Kidney glomerular epithelial cell (primary cell): Measurements from ENCODE around the gene MTMR2.
A peak's percentile ranks its signal among the peaks of the same experiment; 100 is the strongest.
"Not testable (repeated sequence)": the region's sequence is repeated elsewhere in the genome, so short reads cannot be mapped to it uniquely, and the experiment has no call there.

Experiments used
- DNase-seq: peaks from one replicate; lab custom pipeline; 2025; lab: John Stamatoyannopoulos, UW

Gene MTMR2

DNA sequence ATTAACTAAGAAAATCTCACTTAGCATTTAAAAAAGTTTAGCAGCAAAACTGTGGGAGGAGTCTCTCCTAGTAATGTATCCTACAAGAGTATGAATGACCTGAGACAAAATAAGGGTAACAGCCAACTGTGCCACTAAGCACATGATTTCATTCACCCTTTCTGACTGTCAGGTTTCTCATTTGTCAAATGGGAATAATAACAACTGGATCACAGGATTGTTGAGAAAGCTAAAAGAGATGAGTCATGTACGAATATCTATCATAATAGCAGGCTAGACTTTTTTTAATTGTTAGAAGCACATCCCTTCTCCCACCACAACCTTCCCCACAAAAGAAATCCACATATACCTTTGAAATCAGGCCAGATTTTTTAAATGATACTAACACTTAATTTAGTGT, 39.5 kb downstream of the MTMR2 start:
- peak; percentile 76 for DNase-seq

DNA sequence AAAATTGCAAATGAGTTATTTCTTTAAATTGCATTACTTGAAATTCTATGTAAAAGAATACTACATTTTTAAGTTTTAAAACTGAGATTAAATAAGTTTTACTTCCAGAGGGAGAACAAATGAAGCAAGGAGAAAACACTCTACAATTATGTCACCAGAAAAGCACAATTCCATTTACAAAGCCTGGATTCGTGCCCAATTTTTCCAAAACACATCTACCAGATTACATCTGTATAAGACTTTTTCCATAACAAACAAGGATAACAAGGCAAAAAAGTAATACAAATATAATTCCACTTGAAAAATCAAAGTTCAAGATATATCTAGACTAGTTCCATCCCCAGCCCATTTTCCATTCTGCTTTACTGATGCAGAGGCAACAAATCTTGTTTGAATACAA, 40.5 kb downstream of the MTMR2 start:
- no peak for DNase-seq

DNA sequence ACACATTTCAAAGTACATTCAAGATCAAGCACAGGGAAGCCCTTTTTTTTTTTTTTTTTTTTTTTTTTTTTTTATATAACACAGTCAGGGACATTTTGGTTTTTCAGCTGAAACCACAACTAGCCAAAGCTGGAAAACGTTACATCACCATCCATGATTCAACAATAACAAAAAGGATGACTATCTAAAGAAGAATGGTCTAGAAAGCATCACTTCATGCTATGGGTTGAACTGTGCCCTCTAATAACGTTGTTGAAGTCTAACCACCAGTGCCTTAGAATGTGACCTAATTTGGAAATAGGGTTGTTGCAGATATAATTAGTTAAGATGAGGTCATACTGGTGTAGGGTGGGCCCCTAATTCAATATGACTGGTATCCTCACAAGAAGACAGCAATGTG, 46.6 kb downstream of the MTMR2 start:
- DNase-seq, result peak; percentile 93

DNA sequence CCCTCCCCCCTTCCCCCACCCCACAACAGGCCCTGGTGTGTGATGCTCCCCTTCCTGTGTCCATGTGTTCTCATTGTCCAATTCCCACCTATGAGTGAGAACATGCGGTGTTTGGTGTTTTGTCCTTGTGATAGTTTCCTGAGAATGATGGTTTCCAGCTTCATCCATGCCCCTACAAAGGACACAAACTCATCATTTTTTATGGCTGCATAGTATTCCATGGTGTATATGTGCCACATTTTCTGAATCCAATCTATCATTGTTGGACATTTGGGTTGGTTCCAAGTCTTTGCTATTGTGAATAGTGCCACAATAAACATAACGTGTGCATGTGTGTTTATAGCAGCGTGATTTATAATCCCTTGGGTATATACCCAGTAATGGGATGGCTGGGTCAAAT, 53.0 kb downstream of the MTMR2 start:
- DNase-seq, result not testable (repeated sequence)

DNA sequence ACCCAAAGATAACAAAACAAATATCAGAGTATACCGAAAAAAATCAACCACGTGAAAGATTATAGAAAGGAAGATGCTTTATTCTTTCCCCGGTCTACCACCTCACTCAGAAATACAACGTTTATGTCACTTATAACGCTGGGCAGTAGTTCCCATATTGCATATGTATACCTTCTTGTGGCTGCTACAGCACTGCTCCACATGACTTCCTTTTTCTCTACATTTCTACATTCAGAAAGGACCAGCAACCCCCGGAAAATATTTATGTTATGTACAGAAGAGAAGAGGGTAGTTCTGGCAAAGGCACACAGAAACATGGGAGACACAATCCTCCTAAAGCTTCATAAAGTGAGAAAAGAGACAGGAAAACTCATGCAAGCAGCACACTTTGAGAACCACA, 56.8 kb downstream of the MTMR2 start:
- DNase-seq, result no peak

DNA sequence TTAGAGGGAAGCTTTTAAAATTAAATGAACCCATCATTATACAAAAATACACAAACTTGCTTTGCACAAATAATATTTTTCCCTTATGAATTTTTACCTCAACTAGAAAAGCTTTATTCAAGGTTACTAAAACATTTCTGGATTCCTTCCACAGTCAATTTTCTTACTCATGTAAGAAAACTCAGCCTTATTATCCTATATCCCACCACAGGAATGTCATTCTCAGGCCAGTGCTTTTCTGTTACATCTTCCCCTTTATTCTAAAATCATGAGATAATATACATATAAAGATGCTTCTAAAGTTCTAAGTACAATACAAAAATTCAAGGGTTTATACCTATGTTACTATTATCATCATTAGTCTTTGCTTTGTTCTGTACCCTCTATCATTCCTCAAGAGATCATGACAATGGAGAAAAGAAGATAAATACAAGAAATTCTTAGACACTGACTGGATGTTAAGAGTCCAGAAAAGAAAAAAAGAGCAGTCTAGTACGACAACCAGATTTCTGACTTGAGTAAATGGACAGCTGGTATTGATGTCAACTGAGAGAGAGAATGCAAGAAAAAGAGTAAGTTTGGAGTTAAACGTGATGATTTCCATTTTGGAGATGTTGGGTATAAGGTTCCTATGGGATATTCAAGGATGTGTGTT, 60.3 kb downstream of the MTMR2 start:
- DNase-seq, result peak; percentile 50

DNA sequence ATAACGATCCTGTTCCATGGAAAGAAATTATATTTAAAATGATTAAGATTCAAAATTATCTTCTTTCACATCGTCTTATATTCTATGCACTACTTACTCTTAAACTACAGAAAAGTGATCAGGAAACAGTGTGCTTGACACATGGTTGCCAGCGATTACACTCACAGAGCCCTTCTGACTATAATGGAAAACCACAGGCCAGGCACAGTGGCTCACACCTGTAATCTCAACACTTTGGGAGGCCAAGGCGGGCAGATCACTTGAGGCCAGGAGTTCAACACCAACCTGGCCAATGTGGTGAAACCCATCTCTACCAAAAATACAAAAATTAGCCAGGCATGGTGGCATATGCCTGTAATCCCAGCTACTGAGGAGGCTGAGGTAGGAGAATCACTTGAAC, 63.9 kb downstream of the MTMR2 start:
- DNase-seq, result not testable (repeated sequence)

DNA sequence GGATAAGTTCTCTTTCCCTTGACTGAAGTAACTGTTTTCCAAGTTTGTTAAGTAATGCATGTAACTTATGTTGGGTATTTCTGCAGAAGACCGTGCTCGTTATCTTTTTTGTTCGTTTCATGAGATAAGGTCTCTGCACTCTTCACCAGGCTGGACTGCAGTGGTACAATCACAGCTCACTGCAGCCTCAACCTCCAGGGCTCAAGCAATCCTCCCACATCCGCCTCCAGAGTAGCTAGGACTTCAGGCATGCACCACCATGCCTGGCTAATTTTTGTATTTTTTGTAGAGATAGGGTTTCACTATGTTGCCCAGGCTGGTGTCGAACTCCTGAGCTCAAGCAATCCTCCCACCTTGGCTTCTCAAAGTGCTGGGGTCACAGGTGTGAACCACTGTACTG, 69.5 kb downstream of the MTMR2 start:
- DNase-seq, result not testable (repeated sequence)

DNA sequence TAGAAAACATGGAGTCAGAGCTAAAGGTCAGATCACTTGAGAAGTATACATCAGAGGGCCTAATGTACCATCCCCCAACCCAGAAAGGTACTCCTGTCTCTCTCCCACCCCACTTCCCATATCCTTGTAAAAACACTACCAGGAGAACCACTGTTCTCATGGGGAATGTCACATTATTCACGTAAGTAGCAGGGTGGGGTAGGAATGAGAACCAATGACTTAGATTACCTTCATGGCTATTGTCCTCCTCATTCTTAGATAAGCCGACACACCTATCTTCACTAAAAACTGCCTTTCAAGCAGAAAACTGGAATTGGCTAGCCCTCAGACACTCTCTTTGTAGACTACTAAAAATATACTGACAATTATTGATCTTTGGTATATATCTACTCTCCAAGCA, 70.0 kb downstream of the MTMR2 start:
- no peak for DNase-seq

DNA sequence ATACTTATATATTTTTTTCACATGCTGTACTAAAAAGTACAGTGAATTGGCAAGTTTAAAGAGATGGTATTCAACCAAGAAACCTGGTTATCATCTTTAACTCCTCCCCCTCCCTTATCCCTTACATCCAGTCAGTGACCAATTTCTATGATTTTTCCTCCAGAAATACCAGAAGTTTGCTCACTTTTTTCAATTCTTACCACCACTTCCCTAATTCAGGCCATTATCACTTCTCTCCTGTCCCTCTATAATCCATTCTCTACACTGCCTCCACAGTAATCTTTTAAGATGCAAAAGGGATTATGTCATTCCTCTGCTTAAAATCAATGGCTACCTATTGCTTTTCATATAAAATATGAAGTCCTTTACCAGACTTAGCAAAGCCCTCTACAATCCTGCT, 70.8 kb downstream of the MTMR2 start:
- DNase-seq, result no peak

DNA sequence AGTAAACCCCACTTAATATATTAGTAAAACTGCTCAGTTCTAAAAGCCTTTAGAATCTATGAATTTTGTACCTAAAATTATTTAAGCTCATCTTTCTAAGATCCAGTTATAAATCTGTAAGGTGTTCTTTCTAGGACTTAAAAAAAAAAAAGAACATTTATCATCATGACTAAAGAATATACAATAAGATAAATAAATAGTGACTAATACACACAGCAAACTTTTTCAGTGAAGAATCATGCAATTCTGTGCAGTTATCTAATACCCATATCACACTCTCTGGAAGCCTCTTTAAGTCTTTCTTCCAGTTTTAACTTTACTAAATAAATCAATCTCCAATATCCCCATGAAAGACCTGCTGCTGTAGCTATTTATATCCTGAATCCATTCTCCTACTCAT, 73.8 kb downstream of the MTMR2 start:
- no peak for DNase-seq

DNA sequence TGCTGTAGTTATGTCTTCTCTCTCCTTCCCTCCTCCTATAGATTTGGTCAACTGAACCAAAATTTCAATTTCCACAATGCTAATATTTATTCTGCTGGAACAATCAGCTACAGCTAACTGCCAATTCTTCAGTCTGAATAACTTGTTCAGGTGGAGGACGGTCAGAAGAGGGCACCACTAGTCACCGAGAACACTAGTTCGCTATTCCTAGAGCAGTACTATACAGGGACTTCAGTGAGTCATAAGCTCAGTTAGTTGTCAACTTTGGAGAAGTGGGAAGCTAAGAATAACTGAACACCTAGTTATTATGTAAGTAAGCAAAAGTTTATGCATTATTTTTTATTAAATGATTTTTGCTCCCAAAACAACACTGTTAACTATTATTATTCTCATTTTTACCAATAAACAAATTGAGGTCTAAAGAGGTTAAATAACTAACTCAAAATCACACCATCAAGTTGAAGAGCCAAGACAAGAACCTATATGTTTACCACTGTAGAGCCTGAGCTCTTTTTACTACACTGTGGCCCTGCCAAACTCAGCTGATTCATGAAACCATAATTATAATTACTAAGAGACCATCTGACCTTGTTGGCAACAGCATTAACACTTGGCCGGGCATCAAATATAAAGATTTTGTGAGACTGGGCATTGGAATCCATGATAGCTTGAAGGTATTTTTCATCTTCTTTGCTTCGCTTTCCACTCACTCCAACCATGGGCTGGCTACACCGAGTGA, 74.7 kb downstream of the MTMR2 start:
- DNase-seq, result peak; percentile 75

DNA sequence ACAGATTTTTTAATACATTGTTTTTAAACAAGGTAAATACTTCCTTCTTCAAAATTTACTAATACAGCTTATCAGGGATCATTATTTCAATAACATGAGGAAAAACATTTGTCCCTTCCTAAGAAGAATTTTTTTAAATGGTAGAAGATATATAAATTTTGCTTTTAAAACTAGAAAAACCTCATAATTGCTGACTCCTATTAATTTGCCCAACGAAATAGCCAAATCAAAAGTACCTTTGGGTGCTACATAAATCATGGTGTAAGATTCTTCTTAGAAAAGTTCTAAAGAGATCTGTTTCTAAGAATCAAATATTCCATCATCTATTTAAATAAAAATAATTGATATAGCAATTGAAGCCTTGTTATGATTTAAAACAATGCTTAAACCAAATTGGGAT, 78.7 kb downstream of the MTMR2 start:
- DNase-seq, result no peak

DNA sequence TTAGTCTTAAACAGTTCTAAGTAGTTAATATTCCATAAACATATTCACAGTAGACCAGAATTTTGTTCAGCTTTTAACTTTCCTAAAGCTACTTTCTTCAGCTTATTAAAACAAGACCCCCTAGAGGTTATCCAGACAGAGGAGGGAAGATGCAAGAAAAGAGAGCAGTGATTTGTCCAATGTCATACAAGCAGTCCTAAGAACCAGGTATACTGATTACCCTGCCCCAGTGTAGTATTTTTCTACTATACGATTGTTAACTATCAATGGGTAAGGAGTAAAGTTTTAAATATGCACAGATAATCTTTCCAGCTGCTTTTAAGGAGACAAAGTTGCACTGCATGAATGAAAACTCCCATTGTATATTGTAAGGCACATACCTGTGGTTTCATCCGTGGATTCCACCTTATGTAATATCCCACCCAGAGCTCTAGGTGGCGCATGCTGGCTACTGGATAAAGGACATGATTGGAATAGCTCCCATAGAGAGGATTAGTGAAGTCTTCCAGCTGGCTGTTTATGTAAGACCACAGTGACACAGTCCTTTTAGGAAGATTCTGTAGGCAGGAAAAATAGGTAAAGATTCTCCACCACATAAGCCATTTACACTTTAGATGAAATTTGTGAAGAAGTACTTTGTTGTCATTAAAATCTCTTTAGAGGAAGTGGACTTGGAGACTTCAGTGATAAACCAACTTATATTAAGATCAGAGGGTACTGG, 88.0 kb downstream of the MTMR2 start:
- peak; percentile 67 for DNase-seq

DNA sequence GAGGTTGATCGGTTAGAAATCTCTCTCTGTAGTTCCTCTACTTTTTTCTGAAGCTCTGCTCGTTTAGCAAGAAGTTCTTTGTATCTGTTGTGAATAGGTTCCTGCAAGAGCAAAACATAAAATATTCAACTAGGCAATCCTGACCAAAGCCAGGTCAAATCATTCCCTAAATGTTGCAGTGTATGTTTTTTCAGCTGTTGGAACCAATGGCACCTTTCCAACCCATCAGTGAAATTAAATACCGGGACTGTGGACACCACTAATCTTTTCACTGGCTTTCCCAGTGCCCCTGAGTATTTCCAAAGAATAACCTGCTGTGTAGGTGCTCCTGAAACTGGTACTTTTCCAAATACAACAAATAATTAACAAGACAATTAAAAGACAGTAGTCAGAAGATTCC, 88.6 kb downstream of the MTMR2 start:
- no peak for DNase-seq

DNA sequence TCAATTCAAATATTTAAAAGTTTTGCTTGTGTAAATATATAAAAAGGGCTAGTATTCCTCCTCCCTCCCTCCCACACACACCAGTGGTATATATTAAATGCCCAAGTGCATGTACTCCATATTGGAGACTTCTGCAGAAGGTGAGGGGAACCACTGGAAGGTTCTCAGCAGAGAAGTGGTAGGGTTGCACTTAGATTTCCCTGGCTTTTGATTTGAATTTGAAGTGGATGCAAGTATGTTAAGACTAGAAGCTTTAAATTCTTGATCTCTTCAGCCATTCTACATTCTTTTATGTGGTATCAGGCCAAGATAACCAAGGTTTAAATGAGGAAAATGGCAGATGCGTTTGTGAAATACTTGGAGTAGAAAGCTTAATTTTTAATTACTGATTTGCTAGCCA, 90.5 kb downstream of the MTMR2 start:
- DNase-seq, result no peak

DNA sequence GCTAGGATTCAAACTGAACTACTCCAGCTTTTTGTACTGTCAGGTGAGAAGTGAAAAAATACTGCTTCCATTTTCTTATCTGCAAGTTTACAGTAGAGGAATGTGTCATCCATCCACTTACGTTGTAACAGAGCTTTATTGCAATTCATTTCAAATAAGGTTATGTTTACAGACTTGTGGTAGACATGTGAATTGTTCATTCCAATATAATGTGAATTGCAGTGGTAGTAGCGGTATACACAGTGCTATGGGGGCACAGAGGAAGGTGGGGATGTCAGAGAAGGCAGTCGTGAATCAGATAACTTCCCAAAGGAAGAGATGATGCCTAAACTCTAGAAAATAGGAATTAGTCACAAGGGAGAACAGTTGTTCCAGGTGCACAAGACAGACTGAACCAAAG, 91.1 kb downstream of the MTMR2 start:
- no peak for DNase-seq

DNA sequence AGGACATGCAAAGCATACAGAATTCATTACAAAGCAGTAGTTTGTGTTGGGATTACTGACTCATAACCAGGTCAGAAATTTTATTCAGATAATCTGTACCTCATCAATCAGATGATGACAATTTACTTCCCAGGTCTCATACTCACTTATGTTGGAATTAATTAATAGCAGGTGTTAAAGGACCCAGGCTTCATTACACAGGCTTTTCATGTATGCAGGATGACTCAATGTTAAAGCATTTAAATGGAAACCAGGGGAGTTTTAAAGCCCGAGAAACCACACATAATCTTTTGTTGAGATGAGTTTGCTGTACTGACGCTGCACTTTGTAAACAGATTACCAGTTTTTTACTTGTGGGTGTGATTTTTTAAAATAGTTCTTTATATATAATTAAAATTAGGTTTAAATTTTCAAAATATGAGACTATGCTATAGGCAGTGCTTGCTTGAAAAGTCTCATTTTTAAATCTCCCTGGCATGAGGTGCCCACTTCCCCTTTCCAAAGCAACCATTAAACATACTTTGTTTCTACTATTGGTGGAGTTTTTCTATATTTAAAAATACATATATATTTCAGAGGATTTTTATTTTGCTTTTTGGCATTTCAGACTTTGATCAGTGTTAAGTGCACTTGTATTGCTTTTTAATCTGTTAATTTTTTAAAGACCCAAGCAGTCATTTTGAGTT, 92.6 kb downstream of the MTMR2 start:
- peak; percentile 77 for DNase-seq

DNA sequence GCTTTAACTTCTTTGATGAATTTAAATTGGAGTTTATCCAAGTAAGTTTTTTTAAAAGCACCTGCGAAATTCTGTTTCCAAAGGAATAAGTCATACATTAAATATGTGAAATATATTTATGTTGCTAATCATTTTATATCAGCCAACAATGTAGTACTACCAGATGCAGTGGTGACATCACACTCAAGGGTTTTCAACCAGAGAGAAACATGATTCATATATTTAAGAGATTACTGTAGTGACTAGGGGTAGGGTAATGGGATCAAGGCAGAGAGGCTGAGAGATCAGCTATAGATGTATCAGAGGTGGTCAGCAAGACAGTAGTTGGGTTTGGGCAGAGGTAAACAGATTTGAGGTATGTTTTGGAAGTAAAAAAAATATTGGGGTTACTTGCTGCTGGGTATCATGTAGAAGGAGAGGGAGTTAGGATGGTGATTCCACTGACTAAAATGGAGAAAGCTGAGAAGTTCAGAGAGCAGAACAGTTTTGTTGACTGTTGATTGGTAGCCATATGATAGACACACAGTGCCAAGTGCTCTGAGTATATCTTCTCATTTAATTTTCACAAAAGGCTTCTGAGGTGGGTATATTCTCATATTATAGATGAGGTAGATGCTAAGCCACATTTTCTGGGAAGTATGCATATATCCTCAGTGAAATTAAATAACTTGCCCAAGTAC, 94.2 kb downstream of the MTMR2 start:
- DNase-seq, result no peak

DNA sequence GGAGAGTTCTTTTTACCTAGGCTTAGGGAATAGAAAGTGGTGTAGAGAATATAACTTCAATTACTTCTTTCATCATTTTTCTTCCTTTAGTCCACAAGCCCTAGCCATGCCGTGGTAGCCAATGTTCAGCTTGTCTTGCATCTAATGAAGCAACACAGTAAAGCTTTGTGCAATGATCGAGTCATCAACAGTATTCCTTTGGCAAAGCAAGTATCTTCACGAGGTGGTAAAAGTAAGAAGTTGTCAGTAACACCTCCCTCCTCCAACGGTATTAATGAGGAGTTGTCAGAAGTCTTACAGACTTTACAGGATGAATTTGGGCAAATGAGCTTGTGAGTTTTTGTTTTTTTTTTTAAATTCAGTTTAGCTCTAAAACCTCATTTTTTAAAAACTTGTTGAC, 96.2 kb downstream of the MTMR2 start:
- no peak for DNase-seq

DNA sequence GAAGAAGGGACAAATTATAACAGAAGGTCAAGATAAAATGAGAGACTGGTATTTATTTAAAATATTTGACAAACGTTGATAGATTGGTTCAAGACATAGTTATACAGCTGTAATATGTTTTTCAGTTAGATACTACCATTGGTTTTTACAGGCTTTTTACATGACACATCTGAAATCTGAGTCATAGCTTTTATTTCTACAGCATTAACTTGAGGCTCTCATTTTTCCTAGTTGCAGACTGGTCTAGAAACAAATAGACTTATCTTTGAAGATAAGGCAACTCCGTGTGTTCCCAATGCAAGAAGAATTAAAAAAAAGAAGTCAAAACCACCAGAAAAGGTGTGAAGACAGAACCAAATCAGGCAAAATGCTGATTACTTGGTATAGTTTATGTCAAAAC, 102.3 kb downstream of the MTMR2 start:
- peak; percentile 20 for DNase-seq

DNA sequence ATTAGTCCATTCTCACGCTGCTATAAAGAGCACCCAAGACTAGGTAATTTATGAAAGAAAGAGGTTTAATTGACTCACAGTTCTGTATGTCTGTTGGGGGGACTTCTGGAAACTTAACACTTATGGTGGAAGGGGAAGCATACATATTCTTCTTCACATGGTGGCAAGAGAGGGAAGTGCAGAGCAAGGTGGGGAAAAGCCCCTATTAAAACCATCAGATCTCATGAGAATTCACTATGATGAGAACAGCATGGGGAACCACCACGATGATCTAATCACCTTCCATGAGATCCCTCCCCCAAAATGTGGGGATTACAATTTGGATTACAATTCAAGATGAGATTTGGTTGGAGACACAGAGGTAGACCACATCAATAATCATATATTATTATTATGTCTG, 107.9 kb downstream of the MTMR2 start:
- DNase-seq, result no peak
